NT2/D1 (cell line): ENCODE data around the gene B2M.
A peak's percentile ranks its signal among the peaks of the same experiment; 100 is the strongest.

Experiments used
- DNase-seq: peaks from one replicate; pipeline ENCODE4 v3.0.0-alpha.2; 2011; ENCODE audit warnings: low read depth, low spot score
- H3K27me3 ChIP-seq: 2 replicates; pipeline ENCODE4 v1.6.0; 2011; ENCODE audit warnings: mild to moderate bottlenecking; ENCODE audit not compliant: insufficient read length, insufficient read depth
- H3K36me3 ChIP-seq: 2 replicates; pipeline ENCODE4 v1.6.1; 2011; ENCODE audit warnings: mild to moderate bottlenecking, low read length, mixed read lengths; ENCODE audit not compliant: insufficient read depth, insufficient read length
- H3K4me1 ChIP-seq: 2 replicates; pipeline ENCODE4 v1.5.1; 2011; ENCODE audit not compliant: insufficient read depth, insufficient read length
- H3K4me3 ChIP-seq: 2 replicates; pipeline ENCODE4 v1.5.1; 2011; ENCODE audit warnings: low read depth; ENCODE audit not compliant: insufficient read length
- H3K9ac ChIP-seq: 2 replicates; pipeline ENCODE4 v1.6.0; 2011; ENCODE audit warnings: low read depth; ENCODE audit not compliant: insufficient read length
- H3K9me3 ChIP-seq: 2 replicates; pipeline ENCODE4 v1.5.1; 2011; ENCODE audit warnings: mild to moderate bottlenecking, low read length; ENCODE audit not compliant: insufficient read depth
- SUZ12 ChIP-seq: IDR thresholded peaks from 2 replicates; pipeline ENCODE4 v1.6.1; 2011; ENCODE audit not compliant: insufficient read length, insufficient read depth; ENCODE audit errors: extremely low read depth
- YY1 ChIP-seq: IDR thresholded peaks from 2 replicates; pipeline ENCODE4 v1.6.1; 2011; ENCODE audit not compliant: insufficient read length, insufficient read depth
- ZNF274 ChIP-seq: IDR thresholded peaks from 2 replicates; pipeline ENCODE4 v1.6.1; 2011; ENCODE audit warnings: mild to moderate bottlenecking, low read depth, low read length

The B2M gene

GRCh38 chr15:44706946-44707636 lies 4.2 kb upstream of the B2M start:
- Histone ChIP-seq H3K27me3 (no peaks in the 10 kb centered on the region), H3K9ac (no peak overlapping the region), H3K9me3 (no peaks in the 10 kb centered on the region), H3K4me3 (no peak overlapping the region), H3K4me1 (peaks cover 3% of the 10 kb centered on the region), H3K36me3 (no peaks in the 10 kb centered on the region)
- no peak for DNase-seq
- TF ChIP-seq SUZ12, result no peak
- no peak for TF ChIP-seq YY1
- no peak for TF ChIP-seq ZNF274

- no peak for DNase-seq
- H3K4me1 ChIP-seq, result peaks cover 3% of the 10 kb centered on the region
- peak overlapping the region; percentile 78 for H3K4me3 ChIP-seq
- peak overlapping the region; percentile 93 for H3K9ac ChIP-seq
- H3K9me3 ChIP-seq, result no peaks in the 10 kb centered on the region
- no peaks in the 10 kb centered on the region for H3K27me3 ChIP-seq
- peaks cover 8% of the 10 kb centered on the region for H3K36me3 ChIP-seq
- no peak for TF ChIP-seq YY1
- no peak for TF ChIP-seq SUZ12
- TF ChIP-seq ZNF274, result no peak
Observed at GRCh38 chr15:44710236-44711095, 851 bp upstream of the B2M start.

GRCh38 chr15:44711743-44712345 lies 527 bp downstream of the B2M start:
- peaks cover 2% of the 10 kb centered on the region for H3K4me1 ChIP-seq
- H3K36me3 ChIP-seq, result peaks cover 20% of the 10 kb centered on the region
- DNase-seq, result no peak
- no peaks in the 10 kb centered on the region for H3K9me3 ChIP-seq
- no peaks in the 10 kb centered on the region for H3K27me3 ChIP-seq
- H3K4me3 ChIP-seq, result peak overlapping the region; percentile 78
- TF ChIP-seq ZNF274 (no peak), SUZ12 (no peak), YY1 (no peak)
- H3K9ac ChIP-seq, result peak overlapping the region; percentile 93

GRCh38 chr15:44712346-44713005 lies 1.2 kb downstream of the B2M start:
- peak overlapping the region; percentile 78 for H3K4me3 ChIP-seq
- TF ChIP-seq ZNF274, result no peak
- no peak for TF ChIP-seq SUZ12
- TF ChIP-seq YY1, result no peak
- peaks cover 27% of the 10 kb centered on the region for H3K36me3 ChIP-seq
- no peaks in the 10 kb centered on the region for H3K27me3 ChIP-seq
- no peak for DNase-seq
- peak overlapping the region; percentile 93 for H3K9ac ChIP-seq
- H3K9me3 ChIP-seq, result no peaks in the 10 kb centered on the region
- no peaks in the 10 kb centered on the region for H3K4me1 ChIP-seq

GRCh38 chr15:44713006-44713966 lies 2.0 kb downstream of the B2M start:
- Histone ChIP-seq H3K36me3 (peaks cover 35% of the 10 kb centered on the region), H3K9ac (no peak overlapping the region), H3K4me3 (no peak overlapping the region), H3K4me1 (no peaks in the 10 kb centered on the region), H3K27me3 (no peaks in the 10 kb centered on the region), H3K9me3 (no peaks in the 10 kb centered on the region)
- no peak for DNase-seq
- TF ChIP-seq ZNF274 (no peak), SUZ12 (no peak), YY1 (no peak)

- Histone ChIP-seq H3K9me3 (no peaks in the 10 kb centered on the region), H3K4me3 (no peak overlapping the region), H3K36me3 (peaks cover 39% of the 10 kb centered on the region), H3K4me1 (no peaks in the 10 kb centered on the region), H3K9ac (no peak overlapping the region), H3K27me3 (no peaks in the 10 kb centered on the region)
- TF ChIP-seq ZNF274, result no peak
- no peak for TF ChIP-seq SUZ12
- TF ChIP-seq YY1, result no peak
- DNase-seq, result no peak
Observed at GRCh38 chr15:44715142-44715796, 4.0 kb downstream of the B2M start.
